Bronchial epithelial cell (primary cell): ENCODE data around the gene ATG5. TPM values are rescaled to one million over a fixed set of nuclear protein-coding genes. Genes with fewer than 3 reads are reported as not detected.

ENCODE experiments used
- DNase-seq: peaks from one replicate; pipeline ENCODE4 v3.0.0-alpha.2; 2010; ENCODE audit warnings: low read depth
- FAIRE-seq: peaks from 2 replicates; lab custom pipeline; 2011; peaks lifted over from hg19 to GRCh38; lab: Jason Lieb, UNC
- H3K27me3 ChIP-seq: 2 replicates; pipeline ENCODE4 v1.5.1; 2011; ENCODE audit warnings: low read length; ENCODE audit not compliant: control insufficient read depth, insufficient read depth
- H3K36me3 ChIP-seq: 2 replicates; pipeline ENCODE4 v1.5.1; 2011; ENCODE audit warnings: low read length; ENCODE audit not compliant: control insufficient read depth, insufficient read depth
- H3K4me3 ChIP-seq: 2 replicates; pipeline ENCODE4 v1.5.1; 2011; ENCODE audit warnings: mild to moderate bottlenecking, low read depth, low read length, control low read depth
- total RNA-seq: library from RNA; depleted of rRNA; stranded (reverse); fragments of >200 nt; gene quantifications from 2 replicates; pipeline ENCODE4 v1.2.1, GENCODE V29; 2014
- TF ChIP-seq, protein P1 (sequence below): IDR thresholded peaks from 2 replicates; pipeline ENCODE4 v1.5.1; 2011; ENCODE audit warnings: mild to moderate bottlenecking, moderate library complexity, low read length, control low read depth, inconsistent platforms; ENCODE audit not compliant: insufficient read depth, severe bottlenecking

ATG5 gene
- total RNA-seq = 56.6 and 76.0 TPM in 2 replicates

DNA sequence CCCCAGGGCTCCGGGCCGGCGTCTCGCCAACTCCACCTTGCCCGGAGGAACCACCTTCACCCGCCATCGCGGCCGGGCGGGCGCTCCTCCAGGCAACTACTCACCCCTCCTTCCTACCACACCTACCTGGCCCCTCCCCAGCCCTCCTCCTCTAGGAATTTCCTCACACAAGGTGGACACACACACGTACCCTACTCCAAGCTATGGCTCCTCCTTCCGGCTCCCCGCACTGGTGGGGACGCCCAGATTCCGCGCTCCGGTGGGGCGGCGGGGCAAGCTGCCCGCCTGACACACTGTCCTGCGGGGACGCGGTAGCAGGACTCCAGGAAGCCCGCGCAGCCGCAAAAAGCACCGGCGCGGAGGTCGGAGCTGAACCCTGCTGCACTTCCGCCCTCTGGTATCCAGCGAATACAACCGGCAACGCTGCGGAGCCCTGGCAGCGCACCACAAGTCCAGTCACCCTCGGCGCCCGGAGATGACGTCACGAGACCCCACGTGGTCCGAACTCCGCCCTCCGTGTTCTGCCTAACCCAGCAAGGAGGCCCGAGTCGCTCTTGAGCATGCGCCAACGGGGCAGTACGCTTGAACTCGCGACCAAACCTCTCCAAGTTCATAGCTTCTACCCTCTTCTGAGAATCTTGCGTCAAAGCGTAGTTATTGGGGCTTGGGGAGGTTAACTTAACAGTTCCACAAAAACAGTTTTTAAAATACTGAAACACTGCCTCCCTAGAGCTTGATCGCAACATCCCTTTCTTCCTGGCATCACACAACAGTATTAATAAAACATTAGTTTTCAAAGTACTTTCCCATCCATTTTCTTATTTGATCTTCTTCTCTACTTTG lies at the start of gene ATG5:
Gene ATG5, minus strand, starts transcription at position 425 of the 843 bp plus-strand sequence. CDS start 9,552 bp downstream, outside the sequence.
- Histone ChIP-seq H3K27me3 (no peaks in the 10 kb centered on the region), H3K4me3 (peak within 1 kb of the TSS; percentile 61), H3K36me3 (no peaks in the 10 kb centered on the region)
- FAIRE-seq (peak; percentile 88), DNase-seq (peak; percentile 97)
- TF ChIP-seq, protein P1, sequence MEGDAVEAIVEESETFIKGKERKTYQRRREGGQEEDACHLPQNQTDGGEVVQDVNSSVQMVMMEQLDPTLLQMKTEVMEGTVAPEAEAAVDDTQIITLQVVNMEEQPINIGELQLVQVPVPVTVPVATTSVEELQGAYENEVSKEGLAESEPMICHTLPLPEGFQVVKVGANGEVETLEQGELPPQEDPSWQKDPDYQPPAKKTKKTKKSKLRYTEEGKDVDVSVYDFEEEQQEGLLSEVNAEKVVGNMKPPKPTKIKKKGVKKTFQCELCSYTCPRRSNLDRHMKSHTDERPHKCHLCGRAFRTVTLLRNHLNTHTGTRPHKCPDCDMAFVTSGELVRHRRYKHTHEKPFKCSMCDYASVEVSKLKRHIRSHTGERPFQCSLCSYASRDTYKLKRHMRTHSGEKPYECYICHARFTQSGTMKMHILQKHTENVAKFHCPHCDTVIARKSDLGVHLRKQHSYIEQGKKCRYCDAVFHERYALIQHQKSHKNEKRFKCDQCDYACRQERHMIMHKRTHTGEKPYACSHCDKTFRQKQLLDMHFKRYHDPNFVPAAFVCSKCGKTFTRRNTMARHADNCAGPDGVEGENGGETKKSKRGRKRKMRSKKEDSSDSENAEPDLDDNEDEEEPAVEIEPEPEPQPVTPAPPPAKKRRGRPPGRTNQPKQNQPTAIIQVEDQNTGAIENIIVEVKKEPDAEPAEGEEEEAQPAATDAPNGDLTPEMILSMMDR = no peak

- Histone ChIP-seq H3K36me3 (no peaks in the 10 kb centered on the region), H3K27me3 (no peaks in the 10 kb centered on the region), H3K4me3 (no peak overlapping the region)
- DNase-seq (no peak), FAIRE-seq (no peak)
- TF ChIP-seq, protein P1 = no peak
These were observed 48.1 kb upstream of the ATG5 start for GRCh38 chr6:106373502-106374239.

DNA sequence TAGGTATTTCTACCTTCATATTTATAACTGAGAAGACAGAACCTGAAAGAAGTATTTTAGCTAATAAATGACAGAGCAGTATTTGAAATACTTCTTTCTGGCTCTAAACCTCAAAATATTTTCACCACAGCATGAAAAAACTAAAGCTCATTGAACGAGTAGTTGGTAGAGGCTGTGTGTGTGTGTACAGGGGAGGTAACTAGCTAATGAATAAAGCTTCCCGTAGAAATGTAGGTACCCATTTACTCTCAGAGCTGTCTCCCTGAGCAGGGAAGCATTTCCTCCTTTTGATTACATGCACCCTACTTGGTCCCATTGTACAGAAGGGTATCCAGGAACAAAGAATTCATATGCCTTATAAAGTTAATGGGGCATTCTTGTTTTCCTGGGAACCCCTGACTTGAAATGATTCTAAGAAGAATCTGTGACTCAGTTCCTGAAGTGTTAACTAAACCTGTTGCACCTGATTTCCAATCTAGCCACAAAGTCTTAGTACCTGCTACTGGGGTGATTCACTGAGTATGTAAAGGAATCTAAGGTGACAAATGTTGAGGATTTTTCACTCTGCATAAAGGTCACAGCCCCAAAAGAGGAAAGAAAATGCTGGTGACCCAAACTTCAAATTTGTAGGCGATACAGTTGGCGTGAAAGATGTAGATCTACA lies 47.4 kb upstream of the ATG5 start:
- peak; percentile 98 for DNase-seq
- Histone ChIP-seq H3K4me3 (no peak overlapping the region), H3K27me3 (no peaks in the 10 kb centered on the region), H3K36me3 (no peaks in the 10 kb centered on the region)
- TF ChIP-seq, protein P1 = no peak
- FAIRE-seq = no peak

DNA sequence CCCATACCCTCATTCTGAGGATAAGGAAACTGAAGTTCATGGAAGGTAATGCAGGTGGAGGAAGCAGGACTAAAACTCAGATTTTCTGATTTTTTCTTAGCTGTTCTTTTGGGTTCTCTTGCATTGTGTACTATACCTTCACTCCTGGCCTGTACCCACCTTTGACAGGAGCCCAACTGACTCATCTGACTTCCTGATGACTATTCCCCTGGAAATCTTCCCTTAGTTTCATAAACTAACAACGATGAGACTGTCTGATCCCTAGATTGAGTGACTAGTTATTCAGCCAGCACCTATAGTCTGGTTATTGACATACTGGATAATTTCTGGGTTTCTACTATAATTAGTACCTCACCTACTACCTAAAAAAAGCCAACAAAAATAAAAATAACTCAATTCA lies 45.1 kb upstream of the ATG5 start:
- DNase-seq (peak; percentile 95), FAIRE-seq (peak; percentile 40)
- Histone ChIP-seq H3K4me3 (no peak overlapping the region), H3K27me3 (no peaks in the 10 kb centered on the region), H3K36me3 (no peaks in the 10 kb centered on the region)
- TF ChIP-seq, protein P1 = no peak

DNA sequence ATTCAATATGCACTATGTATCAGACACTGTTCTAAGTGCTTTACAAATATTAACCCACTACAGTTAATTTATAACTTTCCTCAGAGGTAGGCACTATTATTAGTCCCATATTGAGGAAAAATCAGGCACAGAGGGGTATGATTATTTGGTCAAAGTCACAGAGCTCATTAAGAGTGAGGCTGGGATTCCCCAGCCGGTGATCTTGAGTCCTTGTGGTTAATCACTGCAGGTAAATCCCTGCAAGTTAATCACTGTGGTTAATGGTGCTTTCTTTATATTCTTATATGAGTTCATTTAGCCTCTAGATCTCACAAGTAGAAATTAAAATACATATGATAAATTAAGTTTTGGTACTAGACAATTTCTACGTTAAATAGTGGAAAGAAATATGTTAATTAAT lies 44.2 kb upstream of the ATG5 start:
- Histone ChIP-seq H3K4me3 (no peak overlapping the region), H3K36me3 (no peaks in the 10 kb centered on the region), H3K27me3 (no peaks in the 10 kb centered on the region)
- DNase-seq = peak; percentile 70
- TF ChIP-seq, protein P1 = no peak
- FAIRE-seq = no peak
